Jurkat, Clone E6-1 (cell line): Measurements from ENCODE around the gene CNIH1.
"Not testable (repeated sequence)": the region's sequence is repeated elsewhere in the genome, so short reads cannot be mapped to it uniquely, and the experiment has no call there.

ENCODE experiments used
- DNase-seq: peaks from one replicate; pipeline ENCODE4 v3.0.0-alpha.2; 2011; ENCODE audit warnings: low read depth, low spot score
- H3K4me3 ChIP-seq: 2 replicates; pipeline ENCODE4 v1.5.1; 2011; ENCODE audit warnings: mild to moderate bottlenecking, low read length, control low read depth, moderate library complexity

The CNIH1 gene

DNA sequence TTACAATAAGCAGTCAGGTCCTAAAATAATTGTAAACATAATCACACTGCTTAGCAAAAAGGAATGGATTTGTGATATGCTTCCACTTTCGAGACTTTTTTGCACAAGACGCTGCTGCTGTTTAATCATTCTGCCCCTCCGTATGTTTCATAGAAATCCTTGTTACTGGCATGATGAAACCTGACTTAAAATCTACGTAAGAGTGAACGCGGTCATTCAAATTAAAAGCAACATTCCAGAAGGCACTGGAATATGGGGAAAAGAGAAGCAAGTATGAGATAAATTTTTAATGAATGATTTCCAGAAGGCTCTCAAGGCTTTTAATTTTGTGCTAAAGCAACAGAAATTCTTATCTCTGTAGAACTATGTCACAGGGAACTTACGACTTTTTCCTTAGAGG lies 1.1 kb downstream of the CNIH1 start:
- peak overlapping the region; percentile 82 for H3K4me3 ChIP-seq
- no peak for DNase-seq

DNA sequence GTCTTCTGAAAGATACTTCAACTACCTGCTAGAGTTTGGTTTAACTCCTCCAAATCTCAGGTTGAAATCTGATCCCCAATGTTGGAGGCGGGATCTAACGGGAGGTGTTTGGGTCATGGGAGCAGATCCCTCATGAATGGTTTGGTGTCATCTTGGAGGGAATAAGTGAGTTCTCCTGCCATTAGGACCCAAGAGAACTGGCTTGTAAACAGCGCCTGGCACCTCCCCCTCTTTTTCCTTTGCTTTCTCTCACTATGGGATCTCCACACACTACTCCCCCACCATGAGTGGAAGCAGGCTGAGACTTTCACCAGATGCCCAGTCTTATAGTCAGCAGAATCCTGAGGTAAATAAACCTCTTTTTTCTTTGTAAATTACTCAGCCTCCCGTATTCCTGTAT lies 2.5 kb downstream of the CNIH1 start:
- H3K4me3 ChIP-seq, result no peak overlapping the region

DNA sequence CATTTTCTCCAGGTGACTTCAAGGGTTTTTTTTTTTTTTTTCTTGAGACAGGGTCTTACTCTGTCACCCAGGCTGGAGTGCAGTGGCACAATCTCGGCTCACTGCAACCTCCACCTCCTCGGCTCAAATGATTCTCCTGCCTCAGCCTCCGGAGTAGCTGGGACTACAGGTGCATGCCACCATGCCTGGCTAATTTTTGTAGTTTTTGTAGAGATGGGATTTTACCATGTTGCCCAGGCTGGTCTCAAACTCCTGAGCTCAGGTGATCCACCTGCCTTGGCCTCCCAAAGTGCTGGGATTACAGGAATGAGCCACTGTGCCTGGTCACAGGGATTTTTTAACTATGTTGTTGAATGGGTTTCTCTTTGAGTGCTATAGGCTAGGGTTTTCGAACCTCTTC lies 3.2 kb downstream of the CNIH1 start:
- not testable (repeated sequence) for DNase-seq

More for the DNA sequence above, 2.5 kb downstream of the CNIH1 start:
- DNase-seq, result no peak

DNA sequence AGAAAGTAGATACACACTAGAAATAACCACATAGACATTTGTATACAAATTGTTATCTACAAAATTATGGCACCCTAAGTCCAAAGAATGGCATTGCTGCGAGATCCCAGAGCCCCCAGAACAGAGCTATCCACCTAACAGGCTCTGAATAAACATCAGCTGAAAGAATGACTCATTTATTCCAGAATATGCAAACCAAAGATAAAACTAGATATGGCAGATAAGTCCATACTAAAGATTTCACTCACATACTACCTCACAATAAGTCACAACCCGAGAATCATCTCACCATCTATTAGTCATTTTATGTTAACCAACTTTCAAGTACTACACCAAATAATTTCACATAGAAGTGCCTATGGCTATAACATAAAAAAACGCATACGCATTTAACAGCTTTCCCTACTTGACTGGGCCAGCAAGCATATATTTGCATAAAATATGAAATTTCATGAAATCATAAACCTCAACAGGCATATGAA lies 5.6 kb downstream of the CNIH1 start:
- no peak for DNase-seq
- H3K4me3 ChIP-seq, result no peak overlapping the region

More for the DNA sequence above, 3.2 kb downstream of the CNIH1 start:
- H3K4me3 ChIP-seq, result not testable (repeated sequence)

DNA sequence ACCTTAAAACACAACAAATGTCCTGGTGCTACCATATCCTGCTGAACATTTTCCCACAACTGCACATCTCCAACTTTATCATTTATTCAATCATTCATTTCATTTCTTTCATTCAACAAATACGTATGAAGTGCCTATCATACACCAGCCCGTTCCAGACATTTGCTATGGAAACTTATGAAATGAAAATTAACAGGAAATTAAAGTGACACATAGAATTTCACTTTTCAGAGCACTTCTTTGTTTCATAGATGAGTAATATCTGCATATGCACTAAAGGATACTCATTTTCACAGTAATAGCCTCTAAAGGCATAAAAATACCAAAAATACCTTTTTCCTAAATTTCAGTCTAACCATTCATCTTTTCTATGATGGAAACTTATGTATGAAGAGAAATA lies 12.6 kb downstream of the CNIH1 start:
- no peak for DNase-seq
- H3K4me3 ChIP-seq, result no peak overlapping the region

DNA sequence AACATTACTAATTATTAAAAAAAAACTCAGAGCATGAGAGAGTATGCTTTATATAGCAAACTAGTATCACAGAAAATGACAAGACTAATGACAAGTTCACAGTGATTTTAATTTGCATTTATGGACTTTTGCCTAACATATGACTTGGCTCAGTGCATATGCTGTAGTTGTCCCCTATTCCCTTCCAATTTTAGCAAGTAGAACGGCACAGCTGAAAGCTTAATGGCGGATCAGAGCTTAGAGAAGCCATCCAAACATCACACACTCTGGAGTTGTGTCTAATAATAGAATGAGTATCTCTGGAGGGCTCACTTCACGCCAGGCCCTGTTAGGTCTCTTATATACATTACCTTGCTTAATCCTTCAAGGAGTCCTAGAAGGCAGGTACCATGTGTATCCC lies 13.3 kb downstream of the CNIH1 start:
- no peak for DNase-seq
- no peak overlapping the region for H3K4me3 ChIP-seq

DNA sequence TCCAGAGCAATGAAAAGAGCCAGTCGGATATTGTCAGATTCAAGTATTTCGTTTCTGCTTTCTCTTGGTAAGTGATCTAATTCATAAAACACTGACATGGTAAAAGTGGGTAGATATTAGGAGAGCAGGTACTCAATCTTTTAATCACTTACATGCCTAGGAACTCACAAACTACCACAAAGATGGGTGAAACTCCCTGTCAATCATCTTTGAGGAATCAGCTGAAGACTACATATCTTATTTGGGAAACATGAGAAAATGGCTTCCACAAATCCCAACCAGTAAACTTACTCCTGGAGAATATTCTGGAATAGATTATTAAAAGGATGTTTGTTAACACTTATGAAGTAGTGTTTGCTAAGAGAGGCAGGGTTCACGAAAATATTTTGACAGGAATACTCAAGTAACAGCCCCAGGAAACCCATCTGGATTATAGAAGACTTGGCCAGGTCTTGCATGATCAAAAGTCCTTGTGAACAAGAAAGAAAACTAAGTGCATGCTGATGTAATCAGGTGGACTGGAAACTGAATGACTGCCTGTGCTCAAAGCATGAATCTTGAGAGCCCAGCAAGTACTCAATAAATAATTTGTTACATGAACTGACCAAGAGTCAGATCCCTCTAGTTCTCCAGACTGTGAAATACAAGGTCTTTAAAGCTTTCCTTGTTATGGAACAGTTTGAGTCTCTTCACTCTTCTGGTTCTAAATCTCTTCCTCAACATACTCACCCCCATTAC lies 15.5 kb downstream of the CNIH1 start:
- DNase-seq, result no peak
- H3K4me3 ChIP-seq, result no peak overlapping the region

DNA sequence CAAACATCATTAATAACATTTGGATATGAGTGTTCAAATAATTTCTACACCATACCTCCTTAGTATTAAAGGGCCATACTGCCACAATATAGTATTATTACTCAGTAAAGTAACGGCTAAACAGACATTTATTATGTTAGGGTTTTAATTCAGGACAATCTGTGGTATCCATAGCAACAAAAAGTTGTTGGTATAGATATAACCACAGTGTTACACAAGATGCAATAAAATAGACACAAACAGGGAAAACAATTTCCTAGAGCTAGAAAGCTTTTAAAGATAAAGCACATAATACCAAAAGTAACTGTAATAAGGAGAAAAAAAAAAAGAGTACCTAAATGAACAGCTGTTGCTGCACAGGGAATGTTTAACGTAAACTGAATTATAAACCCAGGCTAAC lies 16.1 kb downstream of the CNIH1 start:
- no peak overlapping the region for H3K4me3 ChIP-seq
- no peak for DNase-seq

DNA sequence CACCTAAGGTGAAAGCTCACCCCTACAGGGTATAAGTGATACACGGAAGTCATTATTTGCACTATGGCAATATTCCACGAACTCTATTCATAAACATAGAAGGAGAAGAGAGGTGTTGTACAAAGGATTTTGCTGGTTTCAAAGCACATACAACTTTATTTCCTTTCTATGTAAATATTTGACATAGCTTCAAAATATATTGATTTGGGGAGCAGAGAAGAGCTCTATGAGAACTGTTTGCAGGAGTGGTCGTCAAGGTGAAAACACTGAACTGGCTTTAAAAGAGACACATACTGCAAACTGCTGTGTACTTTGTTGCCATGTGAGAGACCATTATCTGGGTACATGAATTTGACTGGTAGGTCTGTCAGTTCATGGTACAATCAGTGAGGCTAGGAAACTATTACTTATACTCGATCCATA lies 16.7 kb downstream of the CNIH1 start:
- no peak for DNase-seq
- no peak overlapping the region for H3K4me3 ChIP-seq

DNA sequence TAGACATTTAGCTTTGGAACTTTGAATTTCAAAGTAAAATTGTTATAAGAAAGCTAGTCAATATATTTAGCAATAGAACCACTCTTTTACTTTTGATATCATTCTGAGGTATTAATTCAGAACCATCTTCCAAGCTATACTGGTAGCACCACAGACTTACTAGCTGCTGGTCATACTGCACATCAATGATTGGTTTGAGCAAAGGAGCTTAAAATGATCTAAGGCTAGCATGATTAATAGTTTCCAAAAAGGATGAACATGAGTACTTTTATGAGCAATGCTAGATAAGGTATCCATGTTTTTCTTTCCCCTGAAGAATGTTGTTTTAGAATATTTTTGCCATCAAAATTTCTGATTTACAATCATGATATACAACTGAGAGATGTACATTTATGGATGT lies 17.2 kb downstream of the CNIH1 start:
- no peak for DNase-seq

DNA sequence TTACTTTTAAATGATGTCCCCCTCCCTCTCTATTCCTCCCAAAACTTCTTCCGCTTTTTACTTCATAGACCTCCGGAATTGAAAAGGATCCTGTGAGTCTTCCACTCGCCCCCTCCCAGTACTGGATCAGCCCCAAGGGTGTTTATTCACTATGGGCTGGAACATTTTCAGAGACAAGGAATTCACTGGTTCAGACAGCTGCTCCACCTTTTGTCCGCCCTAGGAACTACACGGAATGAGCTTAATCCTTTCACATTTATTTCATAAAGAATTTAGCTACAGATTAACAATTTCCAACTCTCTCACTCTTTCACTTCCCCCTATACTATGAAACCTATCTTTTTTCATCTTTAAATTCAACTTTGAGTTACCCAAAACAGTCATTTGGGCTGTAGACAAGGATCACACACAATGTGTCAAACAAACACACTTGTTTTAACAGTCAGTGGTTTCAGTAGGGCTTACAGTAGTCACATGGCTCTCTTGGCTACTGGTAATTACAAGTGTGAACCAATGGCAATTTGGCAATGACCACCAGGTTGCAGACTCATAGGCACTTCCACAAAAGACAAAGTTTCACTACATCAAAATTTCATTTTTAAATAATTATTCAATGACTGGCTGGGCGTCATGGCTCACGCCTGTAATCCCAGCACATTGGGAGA lies 20.6 kb downstream of the CNIH1 start:
- no peak for DNase-seq
- no peak overlapping the region for H3K4me3 ChIP-seq

More for the DNA sequence above, 17.2 kb downstream of the CNIH1 start:
- no peak overlapping the region for H3K4me3 ChIP-seq

DNA sequence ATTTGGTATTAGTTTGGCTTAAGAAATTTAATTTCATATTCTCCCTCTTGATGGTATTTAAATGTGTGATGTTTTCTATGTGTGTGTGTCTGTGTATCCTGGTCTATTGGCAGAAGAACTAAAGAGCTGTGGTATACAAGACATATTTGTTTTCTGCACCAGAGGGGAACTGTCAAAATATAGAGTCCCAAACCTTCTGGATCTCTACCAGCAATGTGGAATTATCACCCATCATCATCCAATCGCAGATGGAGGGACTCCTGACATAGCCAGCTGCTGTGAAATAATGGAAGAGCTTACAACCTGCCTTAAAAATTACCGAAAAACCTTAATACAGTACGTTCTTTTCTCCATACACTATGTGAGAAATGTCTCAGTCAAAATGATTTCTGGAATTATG lies 29.8 kb downstream of the CNIH1 start:
- no peak overlapping the region for H3K4me3 ChIP-seq

DNA sequence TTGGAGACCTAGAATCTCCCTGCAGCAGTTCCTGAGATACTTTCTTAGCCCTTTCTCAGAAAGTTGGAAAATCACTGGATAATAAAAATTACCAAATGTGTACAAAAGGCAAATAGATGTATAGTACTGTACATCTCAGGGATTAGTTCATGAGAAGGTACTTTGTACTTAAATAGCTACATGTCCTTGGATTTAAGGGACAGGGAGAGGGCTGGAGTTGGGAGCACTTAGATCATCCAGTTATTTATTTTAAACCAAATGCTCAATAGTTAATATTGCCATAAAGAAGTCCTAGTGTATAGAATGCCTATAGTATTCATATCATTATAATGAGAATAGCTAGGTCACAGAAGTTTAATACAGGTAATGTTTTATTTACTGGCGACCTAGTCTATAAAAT lies 31.0 kb downstream of the CNIH1 start:
- H3K4me3 ChIP-seq, result no peak overlapping the region
- DNase-seq, result no peak

More for the DNA sequence above, 29.8 kb downstream of the CNIH1 start:
- no peak for DNase-seq

DNA sequence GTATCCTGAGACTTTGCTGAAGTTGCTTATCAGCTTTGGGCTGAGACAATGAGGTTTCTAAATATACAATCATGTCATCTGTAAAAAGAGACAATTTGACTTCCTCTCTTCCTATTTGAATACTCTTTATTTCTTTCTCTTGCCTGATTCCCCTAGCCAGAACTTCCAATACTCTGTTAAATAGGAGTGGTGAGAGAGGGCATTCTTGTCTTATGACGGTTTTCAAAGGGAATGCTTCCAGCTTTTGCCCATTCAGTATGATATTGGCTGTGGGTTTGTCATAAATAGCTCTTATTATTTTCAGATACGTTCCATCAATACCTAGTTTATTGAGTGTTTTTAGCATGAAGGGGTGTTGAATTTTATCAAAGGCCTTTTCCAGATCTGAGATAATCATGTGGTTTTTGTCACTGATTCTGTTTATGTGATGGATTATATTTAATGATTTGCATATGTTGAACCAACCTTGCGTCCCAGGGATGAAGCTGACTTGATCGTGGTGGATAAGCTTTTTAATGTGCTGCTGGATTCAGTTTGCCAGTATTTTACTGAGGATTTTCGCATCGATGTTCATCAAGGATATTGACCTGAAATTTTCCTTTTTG lies 37.7 kb downstream of the CNIH1 start:
- not testable (repeated sequence) for DNase-seq, H3K4me3 ChIP-seq

DNA sequence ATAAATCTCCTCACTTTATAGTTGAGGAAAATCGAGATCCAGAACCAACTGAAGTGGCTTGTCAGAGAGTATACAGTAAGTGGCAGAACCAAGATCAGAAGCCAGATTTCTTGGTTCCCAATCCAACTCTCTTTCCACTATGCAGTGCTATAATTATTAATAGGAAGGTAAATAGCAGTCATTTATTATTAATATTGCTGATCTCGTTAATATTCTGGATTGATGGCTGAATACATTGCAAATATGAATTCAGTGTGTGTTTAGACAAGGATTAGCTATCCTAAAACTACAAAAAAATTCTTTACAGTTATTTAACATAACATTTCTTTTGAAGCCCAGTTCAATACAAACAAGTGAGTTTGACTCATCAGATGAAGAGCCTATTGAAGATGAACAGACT lies 41.6 kb downstream of the CNIH1 start:
- DNase-seq, result no peak
- no peak overlapping the region for H3K4me3 ChIP-seq

DNA sequence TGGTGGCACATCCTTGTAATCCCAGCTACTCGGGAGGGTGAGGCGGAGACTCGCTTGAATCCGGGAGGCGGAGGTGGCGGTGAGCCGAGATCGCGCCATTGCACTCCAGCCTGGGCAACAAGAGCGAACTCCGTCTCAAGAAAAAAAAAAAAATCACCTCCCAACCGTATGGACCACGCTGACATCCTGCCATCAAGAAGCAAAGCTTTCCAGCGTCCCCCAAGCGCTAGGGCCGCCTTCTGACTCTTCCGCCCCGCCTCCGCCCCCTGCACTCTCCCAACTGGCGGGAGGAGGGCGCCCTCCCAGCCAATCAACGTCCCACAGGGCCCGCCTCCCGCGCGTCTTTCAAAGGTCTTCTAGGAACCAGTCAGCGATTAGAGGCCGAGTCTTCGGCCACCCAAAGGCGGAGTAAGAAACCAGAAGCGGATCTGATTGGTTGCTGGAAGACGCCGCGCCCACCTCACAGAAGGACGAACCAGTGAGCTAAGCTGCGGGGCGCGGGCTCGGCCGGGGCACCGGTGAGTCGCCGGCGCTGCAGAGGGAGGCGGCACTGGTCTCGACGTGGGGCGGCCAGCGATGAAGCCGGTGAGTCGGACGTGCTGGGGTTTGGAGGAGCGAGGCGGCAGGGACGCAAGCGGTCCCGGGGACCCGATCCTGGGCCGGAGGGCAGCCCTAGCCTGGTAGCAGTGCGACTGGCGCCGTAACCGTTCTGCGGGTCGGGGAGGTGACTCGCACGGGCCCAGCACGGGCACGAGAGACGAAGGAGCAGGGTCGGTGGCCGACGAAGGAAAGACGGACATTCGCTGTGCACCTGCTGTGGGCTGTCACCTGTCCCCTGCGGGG lies 44.5 kb downstream of the CNIH1 start, which contains the start of gene CDKN3:
CDKN3 (plus strand) TSS at position 515 of the 843 bp plus-strand sequence; CDS start at position 577, 62 bp downstream.
- H3K4me3 ChIP-seq, result peak within 1 kb of the TSS; percentile 91

DNA sequence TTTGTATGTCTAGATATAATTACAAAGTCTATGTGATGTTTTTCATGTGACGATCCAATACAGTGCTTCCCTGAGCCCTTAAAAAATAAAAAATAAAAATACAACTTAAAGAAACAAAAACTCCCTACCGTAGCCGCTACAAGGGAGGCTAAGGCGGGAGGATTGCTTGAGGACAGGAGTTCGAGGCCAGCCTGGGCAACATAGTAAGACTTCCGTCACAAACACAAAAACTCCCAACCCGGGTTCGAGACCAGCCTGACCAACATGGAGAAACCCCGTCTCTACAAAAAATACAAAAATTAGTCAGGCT lies 45.0 kb downstream of the CNIH1 start:
- DNase-seq, result no peak
- H3K4me3 ChIP-seq, result peak overlapping the region; percentile 52

More for the DNA sequence above, 44.5 kb downstream of the CNIH1 start, which contains the start of gene CDKN3:
- DNase-seq, result peak; percentile 98

DNA sequence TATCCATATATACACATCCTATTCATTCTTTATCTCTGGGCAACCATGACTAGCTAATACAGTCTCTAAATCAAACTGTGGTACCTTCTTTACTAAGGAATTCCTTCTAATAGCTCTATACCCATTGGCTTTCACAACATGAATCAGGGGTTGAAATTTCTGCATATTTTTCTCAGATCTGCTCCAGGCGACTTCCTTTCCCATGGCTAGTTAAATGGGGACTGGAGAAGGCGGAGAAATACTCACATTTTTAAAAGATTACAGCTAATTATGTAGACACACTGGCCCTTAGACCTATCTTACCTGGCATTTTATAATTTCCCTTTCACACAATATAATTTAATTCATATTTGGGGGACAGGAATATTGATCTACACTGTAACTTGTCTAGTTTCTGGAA lies 45.5 kb downstream of the CNIH1 start:
- no peak for DNase-seq
- H3K4me3 ChIP-seq, result no peak overlapping the region

DNA sequence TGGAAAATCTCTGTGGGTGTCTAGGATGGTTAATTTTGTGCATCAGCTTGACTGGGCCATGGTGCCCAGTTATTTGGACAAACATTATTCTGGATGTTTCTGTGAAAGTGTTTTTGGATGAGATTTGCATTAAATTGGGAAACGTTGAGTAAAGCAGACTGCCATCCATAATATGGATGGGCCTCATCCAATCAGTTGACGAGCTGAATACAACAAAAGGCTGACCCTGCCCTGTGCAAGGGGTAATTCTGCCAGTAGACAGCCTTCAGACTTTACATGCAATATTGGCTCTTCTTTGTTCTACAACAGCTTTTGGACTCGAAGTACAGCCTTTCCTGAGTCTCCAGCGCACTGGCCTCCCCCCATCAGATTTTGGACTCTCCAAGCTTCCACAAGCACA lies 45.9 kb downstream of the CNIH1 start:
- H3K4me3 ChIP-seq, result no peak overlapping the region
- DNase-seq, result no peak
